ENCODE measurements around the gene DHRSX. TPM values are rescaled to one million over a fixed set of nuclear protein-coding genes. Genes with fewer than 3 reads are reported as not detected.
"Not testable (repeated sequence)": the region's sequence is repeated elsewhere in the genome, so short reads cannot be mapped to it uniquely, and the experiment has no call there.

DHRSX gene
- total and polyA plus RNA-seq, 2 experiments from 2014 or later, result 37.2 to 71.7 TPM

GRCh38 chrX:2464677-2465166, 36.1 kb downstream of the DHRSX start:
- Histone ChIP-seq H4K20me1 (ENCODE audit: insufficient read depth, poor library complexity, severe bottlenecking) (no peaks in the 10 kb centered on the region), H3K9me2 (replicated peaks; ENCODE audit: insufficient read depth) (no peaks in the 10 kb centered on the region), H3K4me2 (no peak overlapping the region), H3K4me3 (no peak overlapping the region), H3K4me1 (ENCODE audit: insufficient read depth) (no peaks in the 10 kb centered on the region), H3K36me3 (replicated peaks; ENCODE audit: insufficient read depth, low read depth) (no peaks in the 10 kb centered on the region), H3K79me2 (peaks cover 61% of the 10 kb centered on the region), H3K9me3 (ENCODE audit: low read depth) (no peaks in the 10 kb centered on the region), H2AFZ (no peak overlapping the region), H3K27ac (no peak overlapping the region), H3K27me3 (no peaks in the 10 kb centered on the region)
- DNase-seq (ENCODE audit: low spot score), result no peak
- no peak for TF ChIP-seq EZH2phosphoT487 (IDR thresholded peaks at IDR 0.05; ENCODE audit: low read depth, severe bottlenecking, unreplicated experiment)
- TF ChIP-seq EZH2 (IDR thresholded peaks at IDR 0.05; ENCODE audit: borderline replicate concordance), result no peak
- no peak for TF ChIP-seq CTCF (IDR thresholded peaks at IDR 0.05; ENCODE audit: poor library complexity)
- 92% methylated on average over 15 of the region's 15 CpGs for WGBS (ENCODE audit: low lambda C conversion rate, missing lambda C conversion rate)

GRCh38 chrX:2463973-2464676, 36.7 kb downstream of the DHRSX start:
- Histone ChIP-seq H3K27ac (no peak overlapping the region), H2AFZ (no peak overlapping the region), H3K9me2 (replicated peaks; ENCODE audit: insufficient read depth) (no peaks in the 10 kb centered on the region), H3K4me2 (no peak overlapping the region), H3K27me3 (no peaks in the 10 kb centered on the region), H3K36me3 (replicated peaks; ENCODE audit: insufficient read depth, low read depth) (no peaks in the 10 kb centered on the region), H4K20me1 (ENCODE audit: insufficient read depth, poor library complexity, severe bottlenecking) (no peaks in the 10 kb centered on the region), H3K9me3 (ENCODE audit: low read depth) (no peaks in the 10 kb centered on the region), H3K4me3 (no peak overlapping the region), H3K4me1 (ENCODE audit: insufficient read depth) (no peaks in the 10 kb centered on the region), H3K79me2 (peaks cover 61% of the 10 kb centered on the region)
- TF ChIP-seq CTCF (IDR thresholded peaks at IDR 0.05; ENCODE audit: poor library complexity) (no peak), EZH2phosphoT487 (IDR thresholded peaks at IDR 0.05; ENCODE audit: low read depth, severe bottlenecking, unreplicated experiment) (no peak), EZH2 (IDR thresholded peaks at IDR 0.05; ENCODE audit: borderline replicate concordance) (no peak)
- DNase-seq (ENCODE audit: low spot score), result no peak
- WGBS (ENCODE audit: low lambda C conversion rate, missing lambda C conversion rate), result 89% methylated on average over 24 of the region's 31 CpGs

- not testable (repeated sequence) for H3K36me3 ChIP-seq (replicated peaks; ENCODE audit: insufficient read depth, low read depth); H3K4me1 ChIP-seq (ENCODE audit: insufficient read depth); H2AFZ ChIP-seq; H4K20me1 ChIP-seq (ENCODE audit: insufficient read depth, poor library complexity, severe bottlenecking); H3K27me3 ChIP-seq; H3K9me2 ChIP-seq (replicated peaks; ENCODE audit: insufficient read depth); H3K4me2 ChIP-seq; H3K9me3 ChIP-seq (ENCODE audit: low read depth); H3K4me3 ChIP-seq; H3K27ac ChIP-seq; DNase-seq (ENCODE audit: low spot score)
- WGBS (ENCODE audit: low lambda C conversion rate, missing lambda C conversion rate), result 78% methylated on average over 10 of the region's 10 CpGs
- peaks cover 61% of the 10 kb centered on the region for H3K79me2 ChIP-seq
Observed at GRCh38 chrX:2463481-2463880, 37.3 kb downstream of the DHRSX start.

- Histone ChIP-seq H3K9me2 (replicated peaks; ENCODE audit: insufficient read depth) (no peaks in the 10 kb centered on the region), H3K27me3 (no peaks in the 10 kb centered on the region), H4K20me1 (ENCODE audit: insufficient read depth, poor library complexity, severe bottlenecking) (no peaks in the 10 kb centered on the region), H3K9me3 (ENCODE audit: low read depth) (no peaks in the 10 kb centered on the region), H3K4me2 (no peak overlapping the region), H3K27ac (no peak overlapping the region), H3K79me2 (peaks cover 59% of the 10 kb centered on the region), H3K4me3 (no peak overlapping the region), H3K4me1 (ENCODE audit: insufficient read depth) (no peaks in the 10 kb centered on the region), H2AFZ (no peak overlapping the region), H3K36me3 (replicated peaks; ENCODE audit: insufficient read depth, low read depth) (no peaks in the 10 kb centered on the region)
- TF ChIP-seq EZH2 (IDR thresholded peaks at IDR 0.05; ENCODE audit: borderline replicate concordance) (no peak), CTCF (IDR thresholded peaks at IDR 0.05; ENCODE audit: poor library complexity) (no peak), EZH2phosphoT487 (IDR thresholded peaks at IDR 0.05; ENCODE audit: low read depth, severe bottlenecking, unreplicated experiment) (no peak)
- DNase-seq (ENCODE audit: low spot score), result no peak
- WGBS (ENCODE audit: low lambda C conversion rate, missing lambda C conversion rate), result 93% methylated on average over 3 of the region's 3 CpGs
Observed at GRCh38 chrX:2462780-2463179, 38.0 kb downstream of the DHRSX start.
